Measurements from ENCODE around the gene HS3ST1.

GRCh38 chr4:11436673-11437072, 8.0 kb upstream of the HS3ST1 start:
- no peak for TF ChIP-seq EZH2 (IDR thresholded peaks at IDR 0.05; ENCODE audit: low read length, unreplicated experiment)
- no peak for TF ChIP-seq CTCF (conservative IDR thresholded peaks at IDR 0.05; ENCODE audit: low read depth, low read length)
- no peak for TF ChIP-seq EZH2phosphoT487 (IDR thresholded peaks at IDR 0.05; ENCODE audit: borderline replicate concordance, low read length)

Measured in PC-3 (cell line).